ENCODE measurements around the gene TTC39C. TPM values are rescaled to one million over a fixed set of nuclear protein-coding genes. Genes with fewer than 3 reads are reported as not detected.
A peak's percentile ranks its signal among the peaks of the same experiment; 100 is the strongest.

The TTC39C gene
- total RNA-seq, 1 donor from 2014 or later, result 26.6 TPM

GRCh38 chr18:24076950-24077349 is 62.4 kb downstream of the TTC39C start:
- Mint-ChIP-seq H3K36me3 (peaks cover 17% of the 10 kb centered on the region), H3K4me3 (no peak overlapping the region), H3K4me1 (peaks cover 8% of the 10 kb centered on the region), H3K27me3 (ENCODE audit: low read depth) (no peaks in the 10 kb centered on the region), H3K27ac (no peak overlapping the region), H3K9me3 (peaks cover 8% of the 10 kb centered on the region)
- TF ChIP-seq CTCF (IDR thresholded peaks at IDR 0.05; ENCODE audit: unreplicated experiment), result no peak
- DNase-seq (ENCODE audit: low spot score in 2 of 2, unreplicated experiment in 2 of 2), result no peak

GRCh38 chr18:24078391-24078790 is 63.8 kb downstream of the TTC39C start:
- DNase-seq (ENCODE audit: low spot score in 2 of 2, unreplicated experiment in 2 of 2), result no peak
- Mint-ChIP-seq H3K4me1 (peaks cover 9% of the 10 kb centered on the region), H3K36me3 (peaks cover 12% of the 10 kb centered on the region), H3K27ac (no peak overlapping the region), H3K27me3 (ENCODE audit: low read depth) (no peaks in the 10 kb centered on the region), H3K4me3 (no peak overlapping the region), H3K9me3 (peaks cover 8% of the 10 kb centered on the region)
- TF ChIP-seq CTCF (IDR thresholded peaks at IDR 0.05; ENCODE audit: unreplicated experiment), result no peak

DNA sequence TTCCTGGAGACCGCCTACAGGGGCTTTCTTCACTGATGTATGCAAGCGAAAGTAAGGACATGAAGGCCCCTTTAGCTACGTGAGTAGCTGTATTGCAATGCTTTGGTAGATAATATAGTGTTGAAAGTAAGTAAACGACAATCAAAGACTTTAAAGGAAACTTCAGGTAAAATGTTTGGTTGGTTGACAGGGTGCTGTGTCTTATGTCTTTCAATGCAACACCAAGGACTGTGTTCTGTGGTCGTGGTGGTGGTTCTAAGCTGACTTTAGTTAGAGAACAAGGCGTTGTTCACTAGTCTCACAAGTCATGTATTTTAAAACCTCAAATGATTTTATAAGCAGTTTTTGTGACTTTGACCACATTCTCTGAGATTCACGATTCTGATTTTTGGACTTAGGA is 66.3 kb downstream of the TTC39C start:
- no peak for DNase-seq (ENCODE audit: low spot score in 2 of 2, unreplicated experiment in 2 of 2)
- H3K27me3 Mint-ChIP-seq (ENCODE audit: low read depth), result no peaks in the 10 kb centered on the region
- peaks cover 9% of the 10 kb centered on the region for H3K4me1 Mint-ChIP-seq
- H3K36me3 Mint-ChIP-seq, result peaks cover 9% of the 10 kb centered on the region
- no peaks in the 10 kb centered on the region for H3K9me3 Mint-ChIP-seq
- no peak overlapping the region for H3K4me3 Mint-ChIP-seq
- no peak for TF ChIP-seq CTCF (IDR thresholded peaks at IDR 0.05; ENCODE audit: unreplicated experiment)
- H3K27ac Mint-ChIP-seq, result no peak overlapping the region

DNA sequence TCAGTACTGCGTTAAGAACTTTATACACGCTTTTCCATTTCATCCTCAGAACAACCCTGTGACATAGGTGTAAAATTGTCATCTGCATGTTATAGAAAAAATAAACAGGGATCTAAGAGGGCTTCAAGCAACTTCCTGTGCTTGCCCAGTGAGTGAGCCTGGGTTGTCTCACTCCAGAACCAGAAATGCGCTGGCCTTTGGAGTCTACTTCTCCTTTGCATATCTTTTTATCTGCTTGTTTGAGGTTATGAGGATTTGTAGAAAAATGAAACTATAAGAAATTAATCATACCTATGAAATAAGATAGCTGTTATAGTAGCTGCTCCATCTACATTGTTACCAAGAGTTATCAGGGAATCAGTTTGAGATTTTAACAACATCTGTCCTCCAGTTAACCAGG is 69.0 kb downstream of the TTC39C start:
- Mint-ChIP-seq H3K9me3 (no peaks in the 10 kb centered on the region), H3K36me3 (peaks cover 7% of the 10 kb centered on the region), H3K27me3 (ENCODE audit: low read depth) (no peaks in the 10 kb centered on the region), H3K27ac (peak overlapping the region; percentile 30), H3K4me3 (no peak overlapping the region), H3K4me1 (peaks cover 3% of the 10 kb centered on the region)
- TF ChIP-seq CTCF (IDR thresholded peaks at IDR 0.05; ENCODE audit: unreplicated experiment), result no peak
- no peak for DNase-seq (ENCODE audit: low spot score in 2 of 2, unreplicated experiment in 2 of 2)

DNA sequence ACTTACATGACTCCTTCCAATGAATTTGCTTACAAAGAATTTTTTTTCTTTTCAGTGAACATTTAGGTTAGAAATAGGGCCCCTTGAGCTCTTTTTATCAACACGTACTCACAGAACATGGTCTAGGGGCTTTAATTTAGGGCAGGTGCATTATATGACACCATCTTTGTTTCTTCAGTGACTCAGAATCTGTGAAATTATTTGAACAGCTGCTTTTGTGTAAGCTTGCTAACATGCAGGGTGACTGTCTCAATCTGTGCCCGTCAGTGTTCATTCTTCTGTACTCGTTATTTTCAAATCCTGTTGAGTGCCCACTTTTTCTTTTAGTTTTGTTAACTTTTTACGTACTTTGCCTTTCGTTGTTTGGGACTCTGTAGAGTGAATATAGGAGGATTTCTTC is 71.5 kb downstream of the TTC39C start:
- no peaks in the 10 kb centered on the region for H3K27me3 Mint-ChIP-seq (ENCODE audit: low read depth)
- no peak for TF ChIP-seq CTCF (IDR thresholded peaks at IDR 0.05; ENCODE audit: unreplicated experiment)
- H3K27ac Mint-ChIP-seq, result no peak overlapping the region
- DNase-seq (ENCODE audit: low spot score in 2 of 2, unreplicated experiment in 2 of 2), result no peak
- no peaks in the 10 kb centered on the region for H3K9me3 Mint-ChIP-seq
- peaks cover 11% of the 10 kb centered on the region for H3K36me3 Mint-ChIP-seq
- no peak overlapping the region for H3K4me3 Mint-ChIP-seq
- H3K4me1 Mint-ChIP-seq, result peaks cover 3% of the 10 kb centered on the region

DNA sequence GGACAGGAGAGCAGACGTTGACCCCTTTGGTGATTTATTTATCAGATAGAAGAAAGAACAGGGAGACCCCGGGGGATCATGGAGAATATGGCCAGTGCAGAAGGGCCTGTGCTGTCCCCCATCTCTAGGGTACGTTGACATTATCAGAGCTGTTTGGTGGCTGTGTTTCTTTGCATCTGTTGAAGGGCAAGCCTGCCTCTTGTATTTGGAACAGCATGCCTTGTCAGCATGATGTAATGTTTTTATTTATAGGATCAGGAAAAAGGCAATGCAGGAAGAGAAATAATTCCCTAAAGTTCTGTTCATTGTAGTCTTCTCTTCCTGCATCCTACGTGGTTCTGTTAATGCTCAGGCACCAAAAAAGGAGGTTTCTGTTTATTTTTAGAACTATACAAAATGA is 74.5 kb downstream of the TTC39C start:
- Mint-ChIP-seq H3K9me3 (peaks cover 4% of the 10 kb centered on the region), H3K36me3 (peaks cover 24% of the 10 kb centered on the region), H3K4me3 (no peak overlapping the region), H3K27me3 (ENCODE audit: low read depth) (no peaks in the 10 kb centered on the region), H3K27ac (no peak overlapping the region), H3K4me1 (no peaks in the 10 kb centered on the region)
- TF ChIP-seq CTCF (IDR thresholded peaks at IDR 0.05; ENCODE audit: unreplicated experiment), result no peak
- DNase-seq (ENCODE audit: low spot score in 2 of 2, unreplicated experiment in 2 of 2), result no peak
